ENCODE data around the gene EFNA3. TPM values are rescaled to one million over a fixed set of nuclear protein-coding genes. Genes with fewer than 3 reads are reported as not detected.

EFNA3 gene
- polyA plus RNA-seq, 1 donor (not counting 4 experiments of a cell fraction or from before 2014, with no cell fraction given): 4.4 TPM

DNA sequence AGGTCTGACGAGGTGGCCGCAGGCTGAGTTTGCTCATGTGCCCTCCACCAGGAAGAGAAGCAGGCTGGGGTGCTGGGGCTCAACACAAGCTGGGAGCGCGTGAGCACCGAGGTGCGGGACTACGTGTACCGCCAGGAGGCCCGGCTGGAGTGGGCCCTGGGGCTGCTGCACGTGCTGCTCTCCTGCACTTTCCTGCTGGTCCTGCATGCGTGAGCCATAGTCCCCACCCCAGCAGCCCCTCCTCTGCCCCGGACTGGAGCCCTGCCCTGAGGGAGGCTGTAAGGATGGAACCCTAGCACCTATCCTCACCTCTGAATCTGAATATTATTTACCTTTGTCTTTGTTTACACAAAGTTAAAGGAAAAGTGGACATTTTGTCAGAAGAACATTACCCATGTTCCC, 35.3 kb upstream of the EFNA3 start:
- Histone ChIP-seq H3K9me3 (ENCODE audit: control insufficient read depth, low read depth, low read length) (no peaks in the 10 kb centered on the region), H4K20me1 (ENCODE audit: control insufficient read depth, extremely low read depth, insufficient read depth, low read length) (no peaks in the 10 kb centered on the region), H3K4me1 (ENCODE audit: control insufficient read depth, extremely low read depth, insufficient read depth, low read length) (peaks cover 26% of the 10 kb centered on the region), H3K9ac (ENCODE audit: control insufficient read depth, extremely low read depth, insufficient read depth, low read length) (no peak overlapping the region), H3K4me2 (ENCODE audit: control insufficient read depth, extremely low read depth, insufficient read depth, low read depth, low read length) (no peak overlapping the region), H3K27ac (ENCODE audit: control insufficient read depth, insufficient read depth, low read length) (no peak overlapping the region), H3K27me3 (ENCODE audit: control insufficient read depth, extremely low read depth, insufficient read depth, low read length) (no peaks in the 10 kb centered on the region), H3K79me2 (ENCODE audit: control insufficient read depth, insufficient read depth, low read length) (no peaks in the 10 kb centered on the region), H3K4me3 (ENCODE audit: control insufficient read depth in 2 of 3, extremely low read depth in 1 of 3, insufficient read depth in 2 of 3, low read depth in 1 of 3, low read length in 3 of 3) (no peak overlapping the region), H3K9me1 (ENCODE audit: control insufficient read depth, extremely low read depth, insufficient read depth, low read length) (peaks cover 3% of the 10 kb centered on the region), H2AFZ (ENCODE audit: control insufficient read depth, low read length) (no peak overlapping the region), H3K36me3 (ENCODE audit: control insufficient read depth in 2 of 2, extremely low read depth in 1 of 2, insufficient read depth in 2 of 2, low read length in 2 of 2) (no peaks in the 10 kb centered on the region)
- DNase-seq (ENCODE audit: low read depth, low spot score) (no peak), FAIRE-seq (no peak)
- TF ChIP-seq CTCF (optimal IDR thresholded peaks at IDR 0.05 in 1 of 3, IDR thresholded peaks at IDR 0.05 in 1 of 3, conservative IDR thresholded peaks at IDR 0.05 in 1 of 3; ENCODE audit: extremely low read depth in 1 of 3, insufficient read depth in 2 of 3, low read length in 3 of 3): no peak
- TF ChIP-seq EZH2 (IDR thresholded peaks at IDR 0.05; ENCODE audit: low read length): no peak
- dilution Hi-C loops (cut with MboI; ENCODE audit: extremely low pct_ligation_motif_present, low sequenced_read_pairs): no loop called here

- TF ChIP-seq EZH2 (IDR thresholded peaks at IDR 0.05; ENCODE audit: low read length): no peak
- no peak for TF ChIP-seq CTCF (optimal IDR thresholded peaks at IDR 0.05 in 1 of 3, IDR thresholded peaks at IDR 0.05 in 1 of 3, conservative IDR thresholded peaks at IDR 0.05 in 1 of 3; ENCODE audit: extremely low read depth in 1 of 3, insufficient read depth in 2 of 3, low read length in 3 of 3)
- Histone ChIP-seq H4K20me1 (ENCODE audit: control insufficient read depth, extremely low read depth, insufficient read depth, low read length) (no peaks in the 10 kb centered on the region), H3K4me2 (ENCODE audit: control insufficient read depth, extremely low read depth, insufficient read depth, low read depth, low read length) (no peak overlapping the region), H3K79me2 (ENCODE audit: control insufficient read depth, insufficient read depth, low read length) (no peaks in the 10 kb centered on the region), H3K36me3 (ENCODE audit: control insufficient read depth in 2 of 2, extremely low read depth in 1 of 2, insufficient read depth in 2 of 2, low read length in 2 of 2) (no peaks in the 10 kb centered on the region), H3K9me1 (ENCODE audit: control insufficient read depth, extremely low read depth, insufficient read depth, low read length) (peaks cover 3% of the 10 kb centered on the region), H3K27me3 (ENCODE audit: control insufficient read depth, extremely low read depth, insufficient read depth, low read length) (no peaks in the 10 kb centered on the region), H3K9ac (ENCODE audit: control insufficient read depth, extremely low read depth, insufficient read depth, low read length) (no peak overlapping the region), H3K4me1 (ENCODE audit: control insufficient read depth, extremely low read depth, insufficient read depth, low read length) (peaks cover 21% of the 10 kb centered on the region), H2AFZ (ENCODE audit: control insufficient read depth, low read length) (no peak overlapping the region), H3K4me3 (ENCODE audit: control insufficient read depth in 2 of 3, extremely low read depth in 1 of 3, insufficient read depth in 2 of 3, low read depth in 1 of 3, low read length in 3 of 3) (no peak overlapping the region), H3K9me3 (ENCODE audit: control insufficient read depth, low read depth, low read length) (no peaks in the 10 kb centered on the region), H3K27ac (ENCODE audit: control insufficient read depth, insufficient read depth, low read length) (no peak overlapping the region)
- FAIRE-seq (no peak), DNase-seq (ENCODE audit: low read depth, low spot score) (no peak)
- dilution Hi-C loops (cut with MboI; ENCODE audit: extremely low pct_ligation_motif_present, low sequenced_read_pairs): no loop called here
Observed at GRCh38 chr1:155043793-155044192, 34.8 kb upstream of the EFNA3 start.

Data from keratinocyte (primary cell).